H1 (cell line): ENCODE data around the gene GOLGA6L22. TPM values are rescaled to one million over a fixed set of nuclear protein-coding genes. Genes with fewer than 3 reads are reported as not detected.
"Not testable (repeated sequence)": the region's sequence is repeated elsewhere in the genome, so short reads cannot be mapped to it uniquely, and the experiment has no call there.

Source experiments
- CTCF ChIA-PET: fragments of 300-600 bp; sonication (Branson Sonifier 250); formaldehyde crosslinking; loops from one replicate; lab custom pipeline; 2021; ENCODE audit not compliant: partially characterized antibody; lab: Charles Lee
- POLR2A ChIA-PET: fragments of 300-600 bp; sonication (Branson Sonifier 250); formaldehyde crosslinking; loops from one replicate; lab custom pipeline; 2021; ENCODE audit warnings: inconsistent platforms; ENCODE audit not compliant: partially characterized antibody; lab: Charles Lee
- DNase-seq, 2 experiments: peaks; one replicate each; pipeline versions ENCODE4 v3.0.0 to v3.0.0-alpha.2; 2010 to 2022; ENCODE audit warnings: low spot score in 2 of 2, low read depth in 1 of 2, mixed read lengths in 1 of 2
- FAIRE-seq: peaks from 2 replicates; lab custom pipeline; 2011; peaks lifted over from hg19 to GRCh38; lab: Jason Lieb, UNC
- H2AFZ ChIP-seq: 2 replicates; pipeline ENCODE4 v1.8.1; 2012; ENCODE audit warnings: low read length, inconsistent platforms
- H2AK5ac ChIP-seq: 2 replicates; pipeline ENCODE4 v1.6.1; 2013; ENCODE audit warnings: low read depth, low read length
- H2BK120ac ChIP-seq: replicated peaks from 2 replicates; pipeline ENCODE3; 2013; ENCODE audit warnings: low read depth, low read length, inconsistent platforms
- H2BK12ac ChIP-seq: 2 replicates; pipeline ENCODE4 v1.6.1; 2013; ENCODE audit warnings: low read depth, low read length
- H2BK15ac ChIP-seq: 2 replicates; pipeline ENCODE4 v1.6.1; 2013; ENCODE audit warnings: low read length
- H2BK20ac ChIP-seq: 2 replicates; pipeline ENCODE4 v1.6.1; 2013; ENCODE audit warnings: low read length
- H2BK5ac ChIP-seq: 2 replicates; pipeline ENCODE4 v1.6.1; 2013; ENCODE audit warnings: low read depth, low read length
- H3K14ac ChIP-seq: 2 replicates; pipeline ENCODE4 v1.6.1; 2013; ENCODE audit warnings: inconsistent platforms; ENCODE audit not compliant: insufficient read length
- H3K18ac ChIP-seq: 2 replicates; pipeline ENCODE4 v1.6.1; 2013; ENCODE audit warnings: low read length; ENCODE audit errors: extremely low read depth
- H3K23ac ChIP-seq: 2 replicates; pipeline ENCODE4 v1.6.1; 2013; ENCODE audit warnings: inconsistent platforms; ENCODE audit not compliant: insufficient read length
- H3K23me2 ChIP-seq: 2 replicates; pipeline ENCODE4 v1.6.1; 2013; ENCODE audit warnings: low read depth, low read length
- H3K27ac ChIP-seq: 2 replicates; pipeline ENCODE4 v1.6.1; 2011; ENCODE audit warnings: low read depth, low read length, inconsistent platforms
- H3K27me3 ChIP-seq, 4 experiments: replicated peaks in 1 of 4; 1 replicate in 1 of 4; 2 replicates in 3 of 4; pipeline versions ENCODE4 v1.6.1 to v1.8.1; 2011 to 2013; ENCODE audit warnings: low read length in 3 of 4, mild to moderate bottlenecking in 3 of 4, inconsistent platforms in 2 of 4, mixed read lengths in 2 of 4, moderate library complexity in 1 of 4; ENCODE audit not compliant: control insufficient read depth in 3 of 4, insufficient read depth in 3 of 4; ENCODE audit errors: extremely low read depth in 1 of 4
- H3K36me3 ChIP-seq, 4 experiments: 2 replicates each; pipeline versions ENCODE4 v1.6.1 to v1.8.1; 2011 to 2013; ENCODE audit warnings: mild to moderate bottlenecking in 4 of 4, low read length in 3 of 4, moderate library complexity in 2 of 4, control low read depth in 1 of 4, inconsistent platforms in 1 of 4; ENCODE audit not compliant: insufficient read depth in 4 of 4, control insufficient read depth in 2 of 4
- H3K4ac ChIP-seq: replicated peaks from 2 replicates; pipeline ENCODE3; 2013; ENCODE audit warnings: low read length, low read depth, mixed read lengths, inconsistent platforms; ENCODE audit not compliant: insufficient read length
- H3K4me1 ChIP-seq, 4 experiments: replicated peaks in 1 of 4; 1 replicate in 1 of 4; 2 replicates in 3 of 4; pipeline versions ENCODE4 v1.6.1 to v1.8.1; 2011 to 2013; ENCODE audit warnings: low read length in 3 of 4, inconsistent platforms in 2 of 4, mixed read lengths in 1 of 4; ENCODE audit not compliant: insufficient read depth in 4 of 4, control insufficient read depth in 3 of 4
- H3K4me2 ChIP-seq, 2 experiments: 2 replicates each; pipeline versions ENCODE4 v1.6.1 to v1.8.1; 2011 to 2013; ENCODE audit warnings: low read depth in 2 of 2, low read length in 2 of 2, control low read depth in 1 of 2, inconsistent platforms in 1 of 2, mild to moderate bottlenecking in 1 of 2; ENCODE audit not compliant: insufficient read depth in 1 of 2
- H3K4me3 ChIP-seq, 4 experiments: fragments of 200-600, 300-600 bp in 1 of 4; sonication (generic), shearing (Covaris generic), sonication (Bioruptor Twin) in 1 of 4; 2 replicates each; pipeline versions ENCODE4 v1.5.1 to v1.8.1; 2011 to 2016; ENCODE audit warnings: low read length in 4 of 4, low read depth in 3 of 4, control low read depth in 2 of 4, inconsistent platforms in 2 of 4, mild to moderate bottlenecking in 2 of 4, mixed read lengths in 1 of 4, moderate library complexity in 1 of 4; ENCODE audit not compliant: insufficient read depth in 2 of 4; ENCODE audit errors: extremely low read depth in 1 of 4
- H3K56ac ChIP-seq: replicated peaks from 2 replicates; pipeline ENCODE3; 2013; ENCODE audit warnings: low read depth, mild to moderate bottlenecking, mixed read lengths, low read length, inconsistent platforms; ENCODE audit not compliant: insufficient read length
- H3K79me1 ChIP-seq: 2 replicates; pipeline ENCODE4 v1.6.1; 2013; ENCODE audit warnings: low read depth, low read length, control low read depth
- H3K79me2 ChIP-seq, 2 experiments: 2 replicates each; pipeline versions ENCODE4 v1.6.1 to v1.8.1; 2012 to 2013; ENCODE audit warnings: low read length in 2 of 2, mild to moderate bottlenecking in 2 of 2, inconsistent platforms in 1 of 2; ENCODE audit not compliant: insufficient read depth in 2 of 2, control insufficient read depth in 1 of 2
- H3K9ac ChIP-seq, 4 experiments: replicated peaks in 1 of 4; 1 replicate in 1 of 4; 2 replicates in 3 of 4; pipeline versions ENCODE4 v1.6.1 to v1.8.1; 2011 to 2013; ENCODE audit warnings: low read depth in 3 of 4, low read length in 3 of 4, control low read depth in 2 of 4, mild to moderate bottlenecking in 2 of 4, moderate library complexity in 2 of 4, inconsistent platforms in 1 of 4; ENCODE audit errors: extremely low read depth in 1 of 4
- H3K9me3 ChIP-seq, 2 experiments: 2 replicates each; pipeline versions ENCODE4 v1.6.1 to v1.8.1; 2012 to 2013; ENCODE audit warnings: mild to moderate bottlenecking in 2 of 2, moderate library complexity in 2 of 2, control low read depth in 1 of 2, inconsistent platforms in 1 of 2, low read depth in 1 of 2, low read length in 1 of 2, mixed read lengths in 1 of 2; ENCODE audit not compliant: insufficient read depth in 2 of 2
- H4K20me1 ChIP-seq, 2 experiments: replicated peaks in 1 of 2; 2 replicates each; pipeline versions ENCODE3 to v1.8.1; 2011 to 2013; ENCODE audit warnings: inconsistent platforms in 2 of 2, low read length in 2 of 2, mild to moderate bottlenecking in 1 of 2; ENCODE audit not compliant: insufficient read depth in 2 of 2, control insufficient read depth in 1 of 2
- H4K5ac ChIP-seq: 2 replicates; pipeline ENCODE4 v1.6.1; 2013; ENCODE audit warnings: low read length, low read depth, mixed read lengths, inconsistent platforms; ENCODE audit not compliant: insufficient read length
- H4K8ac ChIP-seq: 2 replicates; pipeline ENCODE4 v1.8.0; 2013; ENCODE audit warnings: mild to moderate bottlenecking, moderate library complexity, low read length, inconsistent platforms; ENCODE audit not compliant: insufficient read depth; ENCODE audit errors: extremely low read depth
- H4K91ac ChIP-seq: replicated peaks from 2 replicates; pipeline ENCODE3; 2013; ENCODE audit warnings: low read length, mixed read lengths, inconsistent platforms; ENCODE audit not compliant: insufficient read length
- WGBS, 2 experiments: shearing (Covaris generic) in 1 of 2; methylation state at CpG; one replicate each; pipeline versions ENCODE4 v1.1.6 to v1.1.7; 2013 to 2015; ENCODE audit warnings: low lambda C conversion rate in 2 of 2, mixed read lengths in 2 of 2, inconsistent platforms in 1 of 2, low coverage in 1 of 2, missing lambda C conversion rate in 1 of 2; ENCODE audit not compliant: insufficient replicate concordance in 2 of 2, insufficient coverage in 1 of 2, insufficient read length in 1 of 2; ENCODE audit errors: extremely low coverage in 1 of 2, missing lambda C conversion rate in 1 of 2; 5-methylcytosine and 5-hydroxymethylcytosine counted together
- long read RNA-seq, 2 experiments: library from RNA in 1 of 2; library from capped mRNA in 1 of 2; stranded (forward); transcript quantifications; one replicate each; pipeline ENCODE4 v2.0.0, GENCODE V29; 2021; ENCODE audit warnings: inconsistent platforms in 1 of 2
- polyA minus RNA-seq, 3 experiments: library from RNA; depleted of rRNA, polyadenylated mRNA; stranded (reverse); fragments of >200 nt; gene quantifications; 1 replicate in 2 of 3; 2 replicates in 1 of 3; pipeline ENCODE4 v1.2.3, GENCODE V29; 2011
- polyA plus RNA-seq, 7 experiments: library from polyadenylated mRNA; depleted of rRNA in 3 of 7; stranded (reverse) in 5 of 7; unstranded in 2 of 7; fragments of >200 nt in 5 of 7; fragments of 200-250 nt in 2 of 7; gene quantifications; 1 replicate in 5 of 7; 2 replicates in 1 of 7; 4 replicates in 1 of 7; pipeline versions ENCODE4 v1.2.1 to v1.2.3, GENCODE V29; 2011 to 2013; ENCODE audit warnings: missing spikeins in 2 of 7, mixed read lengths in 2 of 7
- total RNA-seq: library from RNA; stranded (reverse); fragmentation: NEBNext Ultra II Directional; extraction: Animal tissue kit (Norgen Biotek cat#: 25700); gene quantifications from 2 replicates; pipeline ENCODE4 v1.2.1, GENCODE V29; 2021

Gene GOLGA6L22, protein sequence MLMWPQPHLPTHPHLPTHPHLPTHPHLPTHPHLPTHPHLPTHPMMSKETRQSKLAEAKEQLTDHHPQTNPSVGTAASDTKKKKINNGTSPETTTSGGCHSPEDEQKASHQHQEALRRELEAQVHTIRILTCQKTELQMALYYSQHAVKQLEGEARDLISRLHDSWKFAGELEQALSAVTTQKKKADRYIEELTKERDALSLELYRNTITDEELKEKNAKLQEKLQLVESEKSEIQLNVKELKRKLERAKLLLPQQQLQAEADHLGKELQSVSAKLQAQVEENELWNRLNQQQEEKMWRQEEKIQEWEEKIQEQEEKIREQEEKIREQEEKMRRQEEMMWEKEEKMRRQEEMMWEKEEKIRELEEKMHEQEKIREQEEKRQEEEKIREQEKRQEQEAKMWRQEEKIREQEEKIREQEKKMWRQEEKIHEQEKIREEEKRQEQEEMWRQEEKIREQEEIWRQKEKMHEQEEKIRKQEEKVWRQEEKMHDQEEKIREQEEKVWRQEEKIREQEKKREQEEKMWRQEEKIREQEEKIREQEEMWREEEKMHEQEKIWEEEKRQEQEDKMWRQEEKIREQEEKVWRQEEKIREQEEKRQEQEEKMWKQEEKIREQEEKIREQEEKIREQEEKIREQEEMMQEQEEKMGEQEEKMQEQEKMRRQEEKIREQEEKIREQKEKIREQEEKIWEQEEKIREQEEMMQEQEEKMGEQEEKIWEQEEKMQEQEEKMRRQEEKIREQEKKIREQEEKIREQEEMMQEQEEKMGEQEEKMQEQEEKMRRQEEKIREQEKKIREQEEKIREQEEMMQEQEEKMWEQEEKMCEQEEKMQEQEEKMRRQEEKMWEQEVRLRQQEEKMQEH
- not detected in 2 replicates for total RNA-seq
- not detected in 2 replicates for polyA plus RNA-seq (2011; rRNA removed)
- polyA plus RNA-seq (2011; cell fraction: cytosol; rRNA removed), result not detected
- polyA plus RNA-seq (2011; cell fraction: nucleus; rRNA removed), result not detected
- not detected in 4 replicates for polyA plus RNA-seq (2012, experiment 1 of 2)
- not detected for polyA plus RNA-seq (2012, experiment 2 of 2)
- not detected for polyA plus RNA-seq (2013, experiment 1 of 2)
- not detected for polyA plus RNA-seq (2013, experiment 2 of 2)
- polyA minus RNA-seq (2011; rRNA and poly(A)+ RNA removed), result not detected in 2 replicates
- polyA minus RNA-seq (2011; cell fraction: cytosol; rRNA and poly(A)+ RNA removed), result not detected
- not detected for polyA minus RNA-seq (2011; cell fraction: nucleus; rRNA and poly(A)+ RNA removed)
- long read RNA-seq, experiment 1, result 0 reads
- long read RNA-seq, experiment 2, result 0 reads

DNA sequence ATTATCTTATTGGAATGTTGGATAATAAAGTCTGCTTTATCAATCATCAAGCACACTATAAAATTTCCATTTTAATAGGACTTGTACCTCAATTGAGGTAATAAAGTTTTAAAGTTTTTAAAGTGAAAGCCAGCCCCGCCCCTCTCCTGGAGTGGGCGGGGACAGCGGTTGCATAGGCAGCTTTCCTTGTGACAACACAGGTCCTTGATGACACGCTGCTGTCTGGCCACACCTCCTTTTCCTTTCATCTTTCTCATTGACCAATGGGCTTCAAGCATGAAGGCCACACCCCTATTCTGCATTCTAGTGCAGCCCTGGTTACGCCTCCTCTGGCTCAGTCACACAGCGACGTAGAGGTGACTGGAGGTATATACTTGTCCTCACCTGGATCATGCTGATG, at the start of gene GOLGA6L22:
TSS of gene GOLGA6L22 (plus strand) at position 301 of the 400 bp plus-strand sequence. CDS start at position 392, 91 bp downstream.
- H3K4me1 ChIP-seq, FAIRE-seq, H3K79me2 ChIP-seq: not testable (repeated sequence)

More for the DNA sequence above, at the start of gene GOLGA6L22:
- H4K8ac ChIP-seq, H3K23me2 ChIP-seq, H2BK5ac ChIP-seq, H4K5ac ChIP-seq, DNase-seq, H3K18ac ChIP-seq, H2BK120ac ChIP-seq, H2BK15ac ChIP-seq, CTCF ChIA-PET, H3K36me3 ChIP-seq, H2BK20ac ChIP-seq, H3K27me3 ChIP-seq, H3K56ac ChIP-seq, H3K9me3 ChIP-seq, H3K14ac ChIP-seq, H4K91ac ChIP-seq, H3K27ac ChIP-seq, H2BK12ac ChIP-seq, H4K20me1 ChIP-seq, H3K4ac ChIP-seq, POLR2A ChIA-PET, H3K4me3 ChIP-seq, H3K79me1 ChIP-seq, H3K9ac ChIP-seq, H2AFZ ChIP-seq, H3K23ac ChIP-seq, H2AK5ac ChIP-seq, H3K4me2 ChIP-seq: not testable (repeated sequence)
- no CpG with 5 or more reads among the region's 7 CpGs for WGBS, 2 experiments
